HEK293 (cell line): Measurements from ENCODE around the gene TMEM132A.
"Not testable (repeated sequence)": the region's sequence is repeated elsewhere in the genome, so short reads cannot be mapped to it uniquely, and the experiment has no call there.

ENCODE experiments used
- CTCF ChIA-PET: fragments of 350-600 bp; formaldehyde crosslinking; extraction: SDS; loops from one replicate; lab custom pipeline; 2021; ENCODE audit warnings: antibody characterized with exemption; lab: Yijun Ruan, JAX
- POLR2A ChIA-PET: fragments of 300-600 bp; formaldehyde crosslinking; extraction: SDS; loops from one replicate; lab custom pipeline; 2020; ENCODE audit warnings: antibody characterized with exemption, inconsistent platforms; lab: Yijun Ruan, JAX
- H3K27ac ChIP-seq: fragments of 200-500 bp; sonication (Bioruptor generic); 2 replicates; pipeline ENCODE4 v1.5.1; 2014; ENCODE audit warnings: low read depth, low read length, control low read depth, inconsistent platforms; ENCODE audit errors: extremely low read depth
- H3K36me3 ChIP-seq, 2 experiments: fragments of 200-500 bp in 1 of 2; sonication (Bioruptor generic) in 1 of 2; 1 replicate in 1 of 2; 2 replicates in 1 of 2; pipeline ENCODE4 v1.5.1; 2014 to 2017; ENCODE audit warnings: inconsistent platforms in 2 of 2, low read length in 2 of 2; ENCODE audit not compliant: control insufficient read depth in 2 of 2, insufficient read depth in 1 of 2
- H3K4me1 ChIP-seq: fragments of 200-500 bp; sonication (Bioruptor generic); 2 replicates; pipeline ENCODE4 v1.5.1; 2014; ENCODE audit warnings: mild to moderate bottlenecking, low read length, inconsistent platforms; ENCODE audit not compliant: control insufficient read depth, insufficient read depth
- H3K4me3 ChIP-seq: 2 replicates; pipeline ENCODE4 v1.5.1; 2011; ENCODE audit warnings: low read depth, mild to moderate bottlenecking, control low read depth, low read length, moderate library complexity
- H3K9me3 ChIP-seq: fragments of 200-500 bp; sonication (Bioruptor generic); 2 replicates; pipeline ENCODE4 v1.5.1; 2014; ENCODE audit warnings: low read depth, low read length, inconsistent platforms; ENCODE audit not compliant: control insufficient read depth, insufficient read depth
- BCL11B ChIP-seq: fragments of 450-650 bp; formaldehyde crosslinking; IDR thresholded peaks from 2 replicates; pipeline ENCODE4 v1.5.1; 2016; ENCODE audit warnings: low read depth, missing biosample characterization, missing genetic modification characterization
- EGR2 ChIP-seq: fragments of 450-650 bp; formaldehyde crosslinking; IDR thresholded peaks from 2 replicates; pipeline ENCODE4 v1.5.1; 2016; ENCODE audit warnings: low read depth, missing biosample characterization, missing genetic modification characterization
- IKZF3 ChIP-seq: fragments of 450-650 bp; IDR thresholded peaks from 2 replicates; pipeline ENCODE4 v1.5.0; 2018; ENCODE audit warnings: missing biosample characterization, mild to moderate bottlenecking, missing genetic modification characterization, moderate library complexity
- KLF1 ChIP-seq: fragments of 450-650 bp; formaldehyde crosslinking; IDR thresholded peaks from 2 replicates; pipeline ENCODE4 v1.5.1; 2016; ENCODE audit warnings: missing biosample characterization, missing genetic modification characterization
- TRIM28 ChIP-seq: IDR thresholded peaks from 2 replicates; pipeline ENCODE4 v1.6.1; 2011; ENCODE audit warnings: low read length, control low read depth, borderline replicate concordance
- ZFHX2 ChIP-seq: fragments of 450-650 bp; formaldehyde crosslinking; conservative IDR thresholded peaks from 2 replicates; pipeline ENCODE4 v1.5.1; 2016; ENCODE audit warnings: missing biosample characterization, missing genetic modification characterization
- ZIC2 ChIP-seq: fragments of 450-650 bp; formaldehyde crosslinking; IDR thresholded peaks from 2 replicates; pipeline ENCODE4 v1.5.1; 2016; ENCODE audit warnings: missing biosample characterization, missing genetic modification characterization
- ZNF112 ChIP-seq: fragments of 450-650 bp; formaldehyde crosslinking; IDR thresholded peaks from 2 replicates; pipeline ENCODE4 v1.5.0; 2017; ENCODE audit warnings: missing biosample characterization, missing genetic modification characterization
- ZNF16 ChIP-seq: fragments of 450-650 bp; formaldehyde crosslinking; IDR thresholded peaks from 2 replicates; pipeline ENCODE4 v1.5.1; 2016; ENCODE audit warnings: low read depth, missing biosample characterization, missing genetic modification characterization
- ZNF416 ChIP-seq: fragments of 450-650 bp; formaldehyde crosslinking; IDR thresholded peaks from 2 replicates; pipeline ENCODE4 v1.5.1; 2016; ENCODE audit warnings: missing biosample characterization, missing genetic modification characterization
- ZNF433 ChIP-seq: fragments of 450-650 bp; formaldehyde crosslinking; IDR thresholded peaks from 2 replicates; pipeline ENCODE4 v1.5.1; 2016; ENCODE audit warnings: missing biosample characterization, missing genetic modification characterization, low read depth
- ZNF501 ChIP-seq: fragments of 450-650 bp; formaldehyde crosslinking; IDR thresholded peaks from 2 replicates; pipeline ENCODE4 v1.5.1; 2016; ENCODE audit warnings: missing biosample characterization, missing genetic modification characterization
- ZNF561 ChIP-seq: fragments of 450-650 bp; IDR thresholded peaks from 2 replicates; pipeline ENCODE4 v1.5.1; 2018; ENCODE audit warnings: missing biosample characterization, missing genetic modification characterization, borderline replicate concordance
- ZNF677 ChIP-seq: fragments of 450-650 bp; IDR thresholded peaks from 2 replicates; pipeline ENCODE4 v1.5.0; 2018; ENCODE audit warnings: missing biosample characterization, mild to moderate bottlenecking, missing genetic modification characterization, moderate library complexity
- ZXDB ChIP-seq: fragments of 450-650 bp; formaldehyde crosslinking; IDR thresholded peaks from 2 replicates; pipeline ENCODE4 v1.5.1; 2016; ENCODE audit warnings: missing biosample characterization, missing genetic modification characterization
- TF ChIP-seq, protein P1 (sequence below): fragments of 450-650 bp; formaldehyde crosslinking; IDR thresholded peaks from 2 replicates; pipeline ENCODE4 v1.5.1; 2016; ENCODE audit warnings: missing biosample characterization, missing genetic modification characterization
- TF ChIP-seq, protein P2 (sequence below): fragments of 450-650 bp; formaldehyde crosslinking; IDR thresholded peaks from 2 replicates; pipeline ENCODE4 v1.5.1; 2016; ENCODE audit warnings: missing biosample characterization, missing genetic modification characterization
- TF ChIP-seq, protein P3 (sequence below): fragments of 450-650 bp; formaldehyde crosslinking; conservative IDR thresholded peaks from 2 replicates; pipeline ENCODE4 v1.5.1; 2016; ENCODE audit warnings: low read depth, missing biosample characterization, missing genetic modification characterization
- TF ChIP-seq, protein P4 (sequence below): fragments of 450-650 bp; formaldehyde crosslinking; IDR thresholded peaks from 2 replicates; pipeline ENCODE4 v1.5.1; 2016; ENCODE audit warnings: missing biosample characterization, missing genetic modification characterization

Gene TMEM132A

DNA sequence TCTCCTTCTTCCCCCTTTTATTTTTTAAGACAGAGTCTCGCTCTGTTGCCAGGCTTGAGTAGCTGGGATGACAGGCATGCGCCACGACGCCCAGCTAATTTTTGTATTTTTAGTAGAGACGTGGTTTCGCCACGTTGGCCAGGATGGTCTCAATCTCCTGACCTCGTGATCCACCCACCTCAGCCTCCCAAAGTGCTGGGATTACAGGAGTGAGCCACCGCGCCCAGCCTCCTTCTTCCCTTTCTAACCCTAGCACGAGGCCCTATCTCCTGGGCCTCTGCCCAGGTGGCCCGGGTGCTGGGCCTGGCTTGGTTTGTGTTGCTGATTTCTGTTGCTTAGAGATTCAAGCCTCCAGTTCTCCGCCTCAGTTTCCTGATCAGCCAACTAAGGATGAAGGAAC, 50.1 kb downstream of the TMEM132A start:
- H3K36me3 ChIP-seq, H3K4me1 ChIP-seq, H3K27ac ChIP-seq, POLR2A ChIA-PET, H3K9me3 ChIP-seq, CTCF ChIA-PET, H3K4me3 ChIP-seq: not testable (repeated sequence)

DNA sequence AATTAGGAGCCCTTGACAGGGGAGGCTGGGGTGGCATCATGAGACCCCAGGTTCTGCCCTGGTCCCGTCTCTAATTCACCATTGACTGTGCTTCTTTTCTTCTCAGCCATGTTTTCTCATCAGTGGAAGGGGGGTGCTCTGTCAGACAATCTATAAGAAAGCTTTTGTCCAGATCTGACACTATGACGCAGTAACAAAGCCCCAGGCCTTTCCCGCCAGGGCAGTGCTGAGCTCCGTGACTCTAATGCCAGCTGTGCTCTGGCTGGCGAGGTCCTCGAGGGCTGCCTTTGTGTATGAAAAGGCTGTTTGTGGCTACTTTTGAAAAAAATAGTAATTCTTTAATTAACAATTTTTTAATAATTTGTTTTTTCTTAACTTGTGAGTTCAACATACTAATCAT, 50.5 kb downstream of the TMEM132A start:
- no peaks in the 10 kb centered on the region for H3K4me1 ChIP-seq
- no peaks in the 10 kb centered on the region for H3K9me3 ChIP-seq
- H3K4me3 ChIP-seq = no peak overlapping the region
- ChIA-PET POLR2A (no interaction called here), CTCF (interaction anchor here (0.5 to 0.7 kb wide), 2 partner anchors 152 to 455 kb away, joined by 3 to 4 read pairs; partner anchors contain the start of genes CPSF7 and SDHAF2)
- no peaks in the 10 kb centered on the region for H3K36me3 ChIP-seq
- TF ChIP-seq ZNF16 (tag by site-specific recombination) (no peak), ZXDB (no peak), ZNF561 (tag by site-specific recombination) (no peak), ZFHX2 (tag by site-specific recombination) (no peak), KLF1 (tag by site-specific recombination) (no peak), TRIM28 (no peak), BCL11B (tag by site-specific recombination) (no peak), ZNF677 (tag by site-specific recombination) (no peak), ZNF416 (tag by site-specific recombination) (no peak), ZIC2 (no peak), ZNF501 (no peak), IKZF3 (tag by site-specific recombination) (no peak), ZNF112 (tag by site-specific recombination) (no peak), EGR2 (no peak), ZNF433 (tag by site-specific recombination) (no peak)
- TF ChIP-seq, protein P1, sequence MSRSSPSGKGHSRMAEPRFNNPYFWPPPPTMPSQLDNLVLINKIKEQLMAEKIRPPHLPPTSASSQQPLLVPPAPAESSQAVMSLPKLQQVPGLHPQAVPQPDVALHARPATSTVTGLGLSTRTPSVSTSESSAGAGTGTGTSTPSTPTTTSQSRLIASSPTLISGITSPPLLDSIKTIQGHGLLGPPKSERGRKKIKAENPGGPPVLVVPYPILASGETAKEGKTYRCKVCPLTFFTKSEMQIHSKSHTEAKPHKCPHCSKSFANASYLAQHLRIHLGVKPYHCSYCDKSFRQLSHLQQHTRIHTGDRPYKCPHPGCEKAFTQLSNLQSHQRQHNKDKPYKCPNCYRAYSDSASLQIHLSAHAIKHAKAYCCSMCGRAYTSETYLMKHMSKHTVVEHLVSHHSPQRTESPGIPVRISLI (tag by site-specific recombination) = no peak
- TF ChIP-seq, protein P2, sequence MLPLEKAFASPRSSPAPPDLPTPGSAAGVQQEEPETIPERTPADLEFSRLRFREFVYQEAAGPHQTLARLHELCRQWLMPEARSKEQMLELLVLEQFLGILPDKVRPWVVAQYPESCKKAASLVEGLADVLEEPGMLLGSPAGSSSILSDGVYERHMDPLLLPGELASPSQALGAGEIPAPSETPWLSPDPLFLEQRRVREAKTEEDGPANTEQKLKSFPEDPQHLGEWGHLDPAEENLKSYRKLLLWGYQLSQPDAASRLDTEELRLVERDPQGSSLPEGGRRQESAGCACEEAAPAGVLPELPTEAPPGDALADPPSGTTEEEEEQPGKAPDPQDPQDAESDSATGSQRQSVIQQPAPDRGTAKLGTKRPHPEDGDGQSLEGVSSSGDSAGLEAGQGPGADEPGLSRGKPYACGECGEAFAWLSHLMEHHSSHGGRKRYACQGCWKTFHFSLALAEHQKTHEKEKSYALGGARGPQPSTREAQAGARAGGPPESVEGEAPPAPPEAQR (tag by site-specific recombination) = no peak
- TF ChIP-seq, protein P3, sequence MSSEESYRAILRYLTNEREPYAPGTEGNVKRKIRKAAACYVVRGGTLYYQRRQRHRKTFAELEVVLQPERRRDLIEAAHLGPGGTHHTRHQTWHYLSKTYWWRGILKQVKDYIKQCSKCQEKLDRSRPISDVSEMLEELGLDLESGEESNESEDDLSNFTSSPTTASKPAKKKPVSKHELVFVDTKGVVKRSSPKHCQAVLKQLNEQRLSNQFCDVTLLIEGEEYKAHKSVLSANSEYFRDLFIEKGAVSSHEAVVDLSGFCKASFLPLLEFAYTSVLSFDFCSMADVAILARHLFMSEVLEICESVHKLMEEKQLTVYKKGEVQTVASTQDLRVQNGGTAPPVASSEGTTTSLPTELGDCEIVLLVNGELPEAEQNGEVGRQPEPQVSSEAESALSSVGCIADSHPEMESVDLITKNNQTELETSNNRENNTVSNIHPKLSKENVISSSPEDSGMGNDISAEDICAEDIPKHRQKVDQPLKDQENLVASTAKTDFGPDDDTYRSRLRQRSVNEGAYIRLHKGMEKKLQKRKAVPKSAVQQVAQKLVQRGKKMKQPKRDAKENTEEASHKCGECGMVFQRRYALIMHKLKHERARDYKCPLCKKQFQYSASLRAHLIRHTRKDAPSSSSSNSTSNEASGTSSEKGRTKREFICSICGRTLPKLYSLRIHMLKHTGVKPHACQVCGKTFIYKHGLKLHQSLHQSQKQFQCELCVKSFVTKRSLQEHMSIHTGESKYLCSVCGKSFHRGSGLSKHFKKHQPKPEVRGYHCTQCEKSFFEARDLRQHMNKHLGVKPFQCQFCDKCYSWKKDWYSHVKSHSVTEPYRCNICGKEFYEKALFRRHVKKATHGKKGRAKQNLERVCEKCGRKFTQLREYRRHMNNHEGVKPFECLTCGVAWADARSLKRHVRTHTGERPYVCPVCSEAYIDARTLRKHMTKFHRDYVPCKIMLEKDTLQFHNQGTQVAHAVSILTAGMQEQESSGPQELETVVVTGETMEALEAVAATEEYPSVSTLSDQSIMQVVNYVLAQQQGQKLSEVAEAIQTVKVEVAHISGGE (tag by site-specific recombination) = no peak
- TF ChIP-seq, protein P4, sequence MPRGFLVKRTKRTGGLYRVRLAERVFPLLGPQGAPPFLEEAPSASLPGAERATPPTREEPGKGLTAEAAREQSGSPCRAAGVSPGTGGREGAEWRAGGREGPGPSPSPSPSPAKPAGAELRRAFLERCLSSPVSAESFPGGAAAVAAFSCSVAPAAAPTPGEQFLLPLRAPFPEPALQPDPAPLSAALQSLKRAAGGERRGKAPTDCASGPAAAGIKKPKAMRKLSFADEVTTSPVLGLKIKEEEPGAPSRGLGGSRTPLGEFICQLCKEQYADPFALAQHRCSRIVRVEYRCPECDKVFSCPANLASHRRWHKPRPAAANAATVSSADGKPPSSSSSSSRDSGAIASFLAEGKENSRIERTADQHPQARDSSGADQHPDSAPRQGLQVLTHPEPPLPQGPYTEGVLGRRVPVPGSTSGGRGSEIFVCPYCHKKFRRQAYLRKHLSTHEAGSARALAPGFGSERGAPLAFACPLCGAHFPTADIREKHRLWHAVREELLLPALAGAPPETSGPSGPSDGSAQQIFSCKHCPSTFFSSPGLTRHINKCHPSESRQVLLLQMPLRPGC (tag by site-specific recombination) = no peak
- H3K27ac ChIP-seq = no peak overlapping the region
